ENCODE results near the gene SATB2.

SATB2 gene

DNA sequence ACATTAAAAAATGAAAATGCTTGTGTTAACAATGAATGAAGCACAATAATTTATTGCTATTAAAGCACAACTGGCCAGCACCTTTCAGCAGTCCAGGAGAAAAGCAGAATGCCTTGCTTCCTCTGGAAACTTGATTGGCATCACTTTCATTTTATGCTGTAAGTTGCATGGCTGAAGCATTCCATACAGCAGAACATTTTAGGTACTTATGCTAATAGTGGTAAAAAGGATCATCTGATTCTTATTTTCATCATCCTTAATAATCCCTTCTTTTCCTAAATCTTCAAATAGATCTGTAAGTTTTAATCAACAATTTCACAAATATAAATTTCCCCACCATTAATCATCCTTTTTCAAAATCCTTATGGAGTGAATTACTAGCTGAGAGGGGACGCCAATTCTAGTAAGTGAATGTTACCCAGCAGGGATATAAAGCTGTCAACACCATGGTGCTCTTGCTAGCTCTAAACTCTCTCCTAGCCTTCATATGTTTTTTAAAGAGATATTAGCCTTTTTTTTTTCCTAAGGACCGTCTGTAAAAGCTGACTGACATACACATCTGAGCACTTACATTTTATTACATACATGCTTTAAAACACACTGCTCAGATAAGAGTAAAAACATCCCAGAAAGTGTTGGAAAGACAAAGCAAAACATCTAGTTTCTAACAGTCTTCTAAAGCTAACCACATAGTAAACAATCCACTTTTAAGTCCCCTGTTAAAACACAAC lies 5.3 kb downstream of the SATB2 start:
- no peak for DNase-seq (ENCODE audit: low spot score)

DNA sequence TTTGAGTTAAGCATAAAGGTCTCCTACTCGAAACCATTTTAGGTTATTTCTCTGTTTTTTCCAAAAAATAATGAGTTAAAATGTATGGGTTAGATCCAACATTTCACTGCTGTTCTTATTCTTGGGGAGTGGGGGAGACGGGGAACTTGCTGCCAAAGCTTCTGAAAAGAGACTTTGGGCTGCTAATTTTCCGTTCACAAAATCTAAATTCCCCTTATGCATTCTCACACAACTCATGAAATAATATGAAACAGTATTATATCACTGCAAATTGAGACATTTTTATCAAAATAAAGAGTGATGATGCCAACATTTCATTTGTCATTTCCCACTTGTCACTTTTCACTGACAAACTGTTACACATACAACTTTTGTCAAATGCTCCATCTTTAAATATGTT lies 7.8 kb downstream of the SATB2 start:
- no peak for DNase-seq (ENCODE audit: low spot score)

DNA sequence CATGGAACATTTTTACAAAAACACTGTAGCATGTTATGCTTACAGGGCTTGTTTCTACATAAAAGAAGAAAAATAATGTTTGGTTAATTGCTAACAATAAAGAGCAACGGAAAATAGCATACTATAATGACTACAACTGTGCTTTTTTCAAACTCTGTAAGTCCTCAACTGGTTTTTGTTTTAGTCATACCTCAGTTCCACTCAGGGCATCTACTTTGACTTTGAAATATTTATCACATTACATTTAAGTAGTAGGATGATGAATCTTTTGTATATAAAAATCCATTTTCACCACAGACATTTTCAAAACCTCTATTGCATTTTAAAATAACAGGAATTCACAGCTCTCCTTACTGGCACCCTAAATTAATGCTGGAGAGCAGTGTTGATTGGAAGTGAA lies 8.3 kb downstream of the SATB2 start:
- no peak for DNase-seq (ENCODE audit: low spot score)

DNA sequence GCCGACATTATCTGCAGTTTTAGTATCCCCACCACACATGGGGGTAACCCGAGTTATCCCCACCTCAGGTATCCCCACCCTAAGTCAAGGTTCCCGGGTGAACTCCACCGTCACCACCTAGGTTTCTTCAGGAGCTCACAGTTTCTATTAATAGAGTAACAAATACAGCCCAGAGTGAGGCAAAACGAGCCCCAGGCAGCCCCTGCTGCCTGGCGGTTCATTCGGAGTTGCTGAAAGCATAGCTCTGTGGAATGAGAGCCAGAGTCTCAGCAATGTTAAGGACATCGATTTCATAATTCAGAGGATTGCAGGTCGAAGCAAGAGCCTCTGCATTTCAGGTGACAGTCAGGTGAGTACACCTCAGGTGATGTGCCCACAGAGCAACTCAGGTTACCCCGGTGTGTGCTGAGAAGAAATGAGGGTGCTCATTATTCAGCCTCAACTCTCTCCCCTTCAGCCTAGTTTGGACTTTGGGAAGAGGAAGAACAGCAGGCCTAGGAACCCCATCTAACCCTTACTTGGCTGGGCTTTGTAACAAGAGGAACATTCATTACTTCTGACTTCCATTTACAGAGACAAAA lies 10.7 kb downstream of the SATB2 start:
- no peak for DNase-seq (ENCODE audit: low spot score)

DNA sequence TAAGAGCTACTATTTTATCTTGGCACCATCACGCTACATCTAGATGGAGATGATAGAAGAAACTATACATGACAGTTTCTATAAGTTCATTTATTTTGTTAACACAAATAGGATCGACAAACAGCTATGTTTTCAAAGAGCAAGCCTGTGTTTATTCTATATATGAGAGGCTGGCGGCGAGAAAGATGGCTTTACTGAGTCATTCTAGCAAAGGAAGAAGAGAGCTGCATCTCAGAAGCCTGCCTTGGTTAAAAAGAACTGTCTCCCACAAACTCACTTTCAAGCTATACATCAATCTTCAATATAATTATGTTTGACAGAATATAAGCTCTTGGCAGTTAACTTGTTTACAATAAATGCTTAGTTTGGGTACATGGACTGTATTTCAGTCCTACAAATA lies 13.0 kb downstream of the SATB2 start:
- no peak for DNase-seq (ENCODE audit: low spot score)

DNA sequence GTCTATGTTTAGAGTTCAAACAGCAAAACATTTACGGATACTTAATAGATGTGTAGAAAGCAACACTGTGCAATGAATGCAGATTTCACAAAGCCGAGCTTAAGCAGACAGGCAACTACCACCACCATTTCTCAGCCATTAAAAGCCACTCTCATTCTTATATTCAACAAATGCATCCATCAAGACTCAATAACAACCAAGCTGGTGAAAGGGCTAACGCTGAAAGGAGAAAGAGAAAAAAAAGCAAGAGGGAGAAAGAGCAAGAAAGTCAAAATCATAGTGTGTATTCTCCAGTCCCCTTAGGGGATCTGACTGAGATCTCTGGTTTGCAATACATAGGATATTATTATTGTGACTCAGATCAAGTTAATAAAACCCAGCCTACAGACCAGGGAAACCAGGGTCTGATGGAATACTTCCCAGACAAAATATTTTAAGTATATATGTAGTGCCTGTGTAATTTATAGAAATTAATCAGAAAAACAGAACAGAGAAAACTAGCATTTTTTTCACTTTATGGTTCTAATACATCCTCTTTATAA lies 14.1 kb downstream of the SATB2 start:
- DNase-seq (ENCODE audit: low spot score): no peak

DNA sequence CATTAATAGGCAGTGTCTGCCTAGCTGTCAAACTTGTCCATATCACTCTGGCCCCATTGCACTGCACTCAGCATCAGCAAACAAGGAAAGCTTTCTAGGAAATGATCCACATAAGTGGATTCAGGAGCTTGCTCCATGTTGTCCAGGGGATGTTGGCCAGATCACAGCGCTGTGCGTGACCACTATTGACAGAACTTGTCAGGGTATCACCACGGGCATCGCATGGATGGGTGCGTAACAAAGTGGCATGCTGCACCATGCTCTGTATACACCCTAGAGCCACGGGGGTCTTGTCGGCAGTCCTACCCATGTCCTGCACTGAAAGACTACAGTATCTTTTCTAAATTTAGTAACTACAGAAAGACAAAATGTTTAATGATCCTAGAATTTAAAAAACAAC lies 15.6 kb downstream of the SATB2 start:
- DNase-seq (ENCODE audit: low spot score): no peak

DNA sequence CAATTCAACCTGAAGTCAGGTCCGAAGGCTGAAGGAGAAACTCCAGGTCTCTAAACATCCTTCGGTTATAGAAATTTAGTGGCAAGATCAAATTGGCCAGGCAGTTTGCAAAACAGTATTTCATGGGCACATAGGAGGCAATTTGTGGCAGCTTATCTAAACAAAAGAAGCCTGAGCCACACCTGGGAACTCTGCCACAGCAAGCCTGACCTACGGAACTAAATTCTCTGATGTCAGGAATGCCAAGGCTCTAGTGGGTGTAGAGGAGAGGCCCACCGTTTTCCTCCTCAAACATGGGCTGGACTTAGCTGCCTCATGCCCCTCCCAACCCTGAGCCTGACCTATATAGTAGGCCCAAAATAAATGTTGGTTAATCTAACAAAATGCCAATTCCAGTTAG lies 16.0 kb downstream of the SATB2 start:
- no peak for DNase-seq (ENCODE audit: low spot score)

DNA sequence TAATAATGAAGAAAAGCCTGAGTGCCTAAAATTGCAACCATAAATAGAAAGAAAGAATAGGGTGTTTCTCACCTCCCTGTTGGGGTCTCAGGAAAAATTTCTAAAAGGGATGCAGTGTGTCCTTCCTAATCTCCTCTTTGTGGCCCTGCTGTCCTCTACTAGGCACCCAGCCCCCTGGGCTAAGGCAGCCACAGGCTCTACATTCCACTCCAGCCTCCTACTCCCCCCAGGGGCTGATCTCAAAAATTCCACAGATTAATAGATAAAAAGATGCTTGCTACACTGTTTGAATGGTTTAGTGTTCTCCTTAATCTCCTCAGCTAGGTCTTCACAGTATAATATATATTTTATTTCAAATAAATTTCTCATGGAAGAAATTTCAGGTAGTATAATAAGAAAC lies 17.6 kb downstream of the SATB2 start:
- DNase-seq (ENCODE audit: low spot score): no peak

DNA sequence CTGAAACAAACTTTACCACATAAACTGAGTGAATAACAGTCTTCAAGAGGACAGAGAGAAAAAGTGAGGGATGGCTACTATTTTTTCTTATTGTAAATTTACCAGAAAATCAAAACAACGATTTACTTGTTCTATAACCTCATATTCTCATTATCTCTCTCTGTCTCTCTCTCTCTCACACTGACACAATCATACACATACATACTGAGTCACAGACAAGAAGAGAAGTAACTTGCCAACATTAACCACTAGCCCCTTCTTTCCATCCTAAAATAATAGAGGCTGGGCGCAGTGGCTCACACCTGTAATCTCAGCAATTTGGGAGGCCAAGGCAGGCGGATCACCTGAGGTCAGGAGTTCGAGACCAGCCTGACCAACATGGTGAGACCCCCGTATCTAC lies 18.2 kb downstream of the SATB2 start:
- DNase-seq (ENCODE audit: low spot score): no peak

DNA sequence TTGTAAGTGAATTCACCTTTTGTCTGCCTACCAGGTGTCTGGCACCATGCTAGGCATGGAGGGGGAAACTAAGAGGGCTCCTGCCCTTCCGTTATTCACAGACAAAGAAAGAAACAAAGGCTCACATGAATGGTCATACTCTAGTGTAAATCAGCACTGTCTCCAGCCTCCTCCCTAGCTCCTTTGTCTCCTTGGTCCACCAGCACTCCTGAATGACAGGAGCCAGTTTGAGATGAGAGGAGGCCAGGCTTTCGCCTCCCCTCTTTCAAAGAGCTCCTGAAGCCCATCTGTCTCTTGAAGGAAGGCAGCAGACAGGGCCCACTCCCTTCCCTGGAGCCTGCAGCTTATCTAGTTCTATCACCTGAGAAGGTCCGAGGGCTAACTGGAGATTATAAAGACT lies 18.7 kb downstream of the SATB2 start:
- no peak for DNase-seq (ENCODE audit: low spot score)

DNA sequence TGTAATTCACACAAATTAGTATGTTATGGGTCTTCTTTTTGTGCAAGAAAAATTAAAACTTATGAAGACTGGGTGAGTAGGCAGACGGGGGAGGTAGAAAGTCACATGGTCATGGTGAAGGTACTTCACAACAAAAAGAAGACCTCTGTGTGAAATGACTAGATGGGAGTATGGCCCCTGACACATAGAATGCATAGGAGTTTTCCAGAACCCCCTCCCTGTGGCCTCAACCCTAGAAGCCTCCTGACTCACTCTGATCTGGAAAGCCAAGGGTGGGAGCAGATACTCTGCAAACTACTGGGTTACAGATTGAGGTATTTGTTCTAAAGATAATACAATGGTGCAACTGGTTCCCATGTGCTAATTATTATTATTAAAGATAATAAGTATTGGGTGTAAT lies 23.2 kb downstream of the SATB2 start:
- no peak for DNase-seq (ENCODE audit: low spot score)

DNA sequence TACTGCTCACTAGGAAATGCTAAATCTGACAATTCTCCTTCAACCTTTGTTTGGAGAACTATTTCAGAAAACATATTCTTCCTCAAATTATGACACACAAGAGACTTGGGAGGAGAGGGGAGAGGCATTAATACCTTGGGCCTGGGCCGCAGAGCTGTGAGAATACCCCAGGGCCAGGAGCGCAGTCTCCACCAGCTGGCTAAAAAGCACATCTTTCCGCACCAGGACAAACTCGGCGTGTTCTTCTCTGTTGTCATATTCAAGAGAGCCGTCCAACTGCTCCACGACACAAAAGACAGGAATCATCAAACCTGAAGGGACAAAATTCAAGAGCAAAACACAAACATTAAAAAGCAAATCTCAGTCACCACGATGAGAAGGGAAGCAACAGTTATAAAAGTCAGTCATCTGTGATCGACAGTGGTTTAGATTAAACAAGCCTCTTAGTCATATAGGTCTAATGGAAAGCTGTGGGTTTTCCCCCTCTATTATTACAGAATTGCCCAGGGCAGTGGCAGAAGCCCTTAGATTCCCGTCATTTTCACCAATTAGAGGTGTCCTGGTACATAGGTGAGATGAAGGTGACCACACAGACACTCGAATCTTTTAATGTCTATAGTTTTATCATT lies 24.4 kb downstream of the SATB2 start:
- no peak for DNase-seq (ENCODE audit: low spot score)

DNA sequence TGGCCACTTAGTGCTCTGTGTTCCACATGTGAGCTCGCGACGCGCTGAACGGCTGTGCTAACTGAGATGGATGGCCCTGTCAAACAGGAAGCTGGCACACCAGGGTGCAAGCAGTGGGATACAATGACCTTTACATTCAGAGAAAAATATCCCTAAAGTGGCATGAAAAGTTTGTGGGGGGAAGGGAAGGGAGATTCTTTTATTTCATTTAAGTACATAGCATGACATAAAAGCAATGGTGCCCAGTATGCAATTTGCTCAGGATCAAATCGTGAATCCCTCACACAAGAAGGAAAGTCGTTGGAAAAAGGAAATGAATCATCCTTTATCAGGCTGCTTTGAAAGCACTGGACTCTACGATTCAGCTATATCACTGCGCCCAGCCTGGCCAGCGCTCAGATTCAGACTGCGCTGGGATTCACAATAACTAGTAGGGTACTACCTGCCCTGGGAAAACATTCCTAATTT lies 26.0 kb downstream of the SATB2 start:
- DNase-seq (ENCODE audit: low spot score): no peak

DNA sequence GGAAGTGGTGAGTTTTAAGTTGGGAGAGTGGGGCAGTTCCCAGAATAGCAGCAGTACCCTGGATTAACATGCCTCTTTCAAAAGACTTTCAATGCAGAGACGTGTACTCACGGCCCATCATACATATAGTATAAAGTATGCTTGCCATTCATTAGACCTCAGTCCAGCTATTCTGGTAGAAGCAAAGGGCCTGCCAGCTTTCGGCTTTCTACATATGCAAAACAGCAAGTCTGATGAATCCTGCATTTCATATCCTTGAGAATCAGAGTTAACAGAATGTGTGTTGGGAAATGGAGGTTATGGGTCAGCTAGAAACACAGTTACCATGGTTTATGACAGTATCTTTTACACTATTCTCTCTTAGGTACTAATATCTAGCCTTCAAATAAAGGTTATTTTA lies 27.5 kb downstream of the SATB2 start:
- no peak for DNase-seq (ENCODE audit: low spot score)

DNA sequence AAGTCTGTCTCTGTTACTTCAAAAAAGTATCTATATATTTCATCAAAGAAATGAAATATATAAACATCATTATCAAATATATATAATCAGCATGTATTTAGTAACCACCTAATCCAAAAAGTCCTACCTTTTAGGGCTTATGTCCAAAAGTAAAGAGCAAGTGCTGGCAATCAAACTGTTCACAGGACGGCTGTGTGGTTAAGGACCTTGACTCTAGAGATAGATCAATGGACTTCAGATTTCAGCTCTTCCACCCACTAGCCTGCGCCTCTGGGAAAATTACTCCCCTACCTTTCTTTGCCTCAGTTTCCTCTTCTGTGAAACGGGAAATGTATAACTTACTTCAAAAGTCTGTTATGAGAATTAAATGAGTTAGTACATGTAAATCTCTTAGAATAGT lies 29.4 kb downstream of the SATB2 start:
- no peak for DNase-seq (ENCODE audit: low spot score)

DNA sequence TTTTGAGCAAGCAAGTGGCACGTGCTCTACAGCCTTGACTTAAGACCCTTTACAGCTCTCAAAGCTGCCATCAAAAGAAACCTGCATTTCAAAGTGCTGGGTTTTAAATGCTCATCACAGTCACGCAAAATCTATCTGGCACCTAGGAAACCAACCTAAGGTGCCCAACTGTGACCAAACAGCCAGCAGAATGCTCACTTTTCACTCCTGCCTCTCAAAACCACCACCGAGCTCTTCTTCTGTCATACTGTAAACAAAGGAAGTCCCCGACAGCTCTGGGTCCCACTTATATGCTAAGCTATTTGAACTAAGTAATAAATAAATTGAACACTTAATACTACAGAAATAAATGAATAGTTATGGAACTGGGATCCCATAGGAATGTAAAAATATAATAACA lies 33.6 kb downstream of the SATB2 start:
- DNase-seq (ENCODE audit: low spot score): no peak

DNA sequence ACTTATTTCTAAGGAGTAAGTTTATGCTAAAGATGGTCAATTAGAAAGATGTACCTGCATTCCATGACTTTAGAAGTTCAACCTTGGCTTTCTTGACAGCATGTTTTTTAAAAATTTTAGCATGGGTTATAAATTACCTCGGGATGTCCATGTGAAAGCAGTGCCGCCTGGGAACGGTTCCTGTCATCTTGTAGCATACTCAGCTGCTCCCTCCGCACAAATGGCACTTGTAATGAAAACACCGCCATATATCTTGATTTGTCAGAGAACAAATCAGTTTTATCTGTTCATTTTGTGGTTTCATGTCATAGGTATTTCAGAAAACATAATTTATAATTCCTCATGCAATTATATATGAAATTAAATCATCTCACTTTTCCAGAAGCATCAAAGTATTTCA lies 38.3 kb downstream of the SATB2 start:
- DNase-seq (ENCODE audit: low spot score): no peak

DNA sequence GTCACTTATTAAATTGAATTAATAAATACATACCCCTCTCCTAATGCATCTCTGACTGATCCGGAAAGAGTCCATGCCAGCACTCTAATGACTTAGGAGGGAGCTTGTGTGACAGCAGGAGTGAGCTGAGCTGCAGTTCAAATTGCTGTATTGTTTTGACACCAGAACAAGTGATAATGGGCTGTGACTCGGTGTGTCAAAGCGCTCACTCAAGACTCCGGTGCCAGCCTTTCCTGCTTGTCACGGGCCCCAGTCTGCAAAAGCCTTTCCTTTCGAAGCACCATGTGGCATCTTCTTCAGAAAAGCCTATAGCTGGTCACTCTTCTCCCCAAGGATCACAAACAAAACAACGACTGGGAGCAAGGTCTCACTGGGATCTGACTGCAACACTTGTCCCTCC lies 43.3 kb downstream of the SATB2 start:
- DNase-seq (ENCODE audit: low spot score): no peak

DNA sequence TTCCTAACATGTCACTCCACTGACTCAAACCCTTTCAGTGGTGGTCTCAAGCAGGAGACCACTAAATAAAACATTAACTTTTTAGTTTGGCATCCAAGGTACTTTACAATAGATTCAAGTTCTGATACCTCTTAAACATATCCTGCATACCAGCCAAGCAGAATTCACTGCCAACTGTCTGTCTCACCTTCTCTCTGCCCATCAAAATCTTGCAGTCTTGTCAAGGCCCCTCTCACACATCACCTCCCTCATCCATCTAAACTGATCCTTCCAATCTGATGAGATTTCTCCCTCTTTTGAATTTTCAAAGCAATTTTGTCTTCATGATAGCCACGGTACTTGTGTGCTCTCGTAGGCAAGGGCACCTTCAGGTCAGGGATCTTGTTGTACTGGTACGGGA lies 43.7 kb downstream of the SATB2 start:
- DNase-seq (ENCODE audit: low spot score): no peak

DNA sequence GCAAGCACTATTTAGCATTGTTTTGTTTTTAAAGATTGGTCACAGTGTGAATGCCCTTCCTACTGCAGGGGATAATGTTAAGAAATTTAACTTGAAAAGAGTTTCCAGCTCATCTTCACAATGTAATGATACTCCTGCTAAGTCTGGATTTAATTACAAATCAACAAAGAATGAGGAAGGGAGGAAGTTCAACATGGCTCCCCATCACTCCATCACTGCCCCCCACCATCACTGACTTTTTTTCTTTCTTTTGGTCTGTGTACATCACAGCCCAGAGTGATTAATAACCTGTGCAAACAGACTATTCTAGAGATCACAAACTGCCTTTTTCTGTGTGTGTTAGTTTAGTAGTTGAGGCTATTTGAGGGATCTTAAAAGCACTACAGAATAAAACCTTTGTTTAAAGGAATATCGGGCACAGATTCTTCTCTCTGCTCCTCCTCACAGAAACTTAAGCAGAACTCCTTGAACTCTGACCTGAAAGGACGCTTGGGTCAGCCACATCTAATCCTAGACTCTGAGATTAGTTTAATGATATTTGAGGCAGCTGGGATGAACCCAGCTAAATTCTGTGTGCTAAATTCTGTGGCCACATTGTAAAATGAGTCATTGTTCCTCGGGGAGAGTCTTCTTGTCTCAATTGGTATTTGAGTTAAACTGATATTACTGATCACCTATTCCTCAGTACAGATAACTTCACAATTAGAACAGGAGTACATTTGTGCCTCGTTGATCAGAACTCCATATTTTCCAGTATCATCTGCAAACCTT lies 47.8 kb downstream of the SATB2 start:
- no peak for DNase-seq (ENCODE audit: low spot score)

DNA sequence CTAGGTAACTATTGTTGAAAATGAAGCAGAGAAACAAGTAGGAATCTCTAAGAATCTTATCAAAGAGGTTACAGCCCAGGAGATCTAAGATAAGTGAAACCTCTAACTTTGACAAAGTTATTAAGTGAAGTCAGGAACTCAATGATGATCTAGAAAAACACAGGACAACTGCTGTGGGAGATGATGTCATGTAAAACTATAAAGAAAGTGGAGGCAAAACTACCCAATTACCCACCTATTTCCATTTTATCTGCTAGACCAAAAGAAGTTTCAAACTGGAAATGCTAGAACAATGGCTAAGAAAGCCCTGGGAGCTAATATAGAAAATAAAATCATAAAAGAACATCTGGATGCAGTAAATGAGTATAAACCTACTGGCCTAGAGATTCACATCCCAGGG lies 50.3 kb downstream of the SATB2 start:
- DNase-seq (ENCODE audit: low spot score): no peak

DNA sequence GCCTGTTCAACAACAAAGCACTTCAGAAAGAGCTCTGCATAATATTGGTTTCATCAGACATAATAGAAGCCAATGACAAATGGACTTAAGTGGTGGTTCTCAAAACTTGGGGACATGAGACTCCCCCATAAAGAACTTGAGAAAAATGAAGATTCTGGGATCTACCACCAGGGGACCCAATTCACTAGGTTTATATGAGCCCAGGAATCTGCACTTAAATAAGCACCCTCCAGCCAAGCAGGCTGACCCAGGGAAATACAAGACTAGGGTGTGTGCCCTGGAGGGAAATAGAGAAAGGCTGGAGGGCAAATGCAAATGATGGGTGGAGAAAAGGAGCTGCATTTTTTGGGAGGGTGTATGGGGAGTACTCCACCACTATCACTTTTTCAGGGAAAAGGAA lies 52.5 kb downstream of the SATB2 start:
- DNase-seq (ENCODE audit: low spot score): no peak

All from D341Med (cell line).